ENCODE measurements around the gene IL17C. TPM values are rescaled to one million over a fixed set of nuclear protein-coding genes. Genes with fewer than 3 reads are reported as not detected.
A peak's percentile ranks its signal among the peaks of the same experiment; 100 is the strongest.
"Not testable (repeated sequence)": the region's sequence is repeated elsewhere in the genome, so short reads cannot be mapped to it uniquely, and the experiment has no call there.

IL17C gene
- polyA plus RNA-seq, 1 donor = not detected

DNA sequence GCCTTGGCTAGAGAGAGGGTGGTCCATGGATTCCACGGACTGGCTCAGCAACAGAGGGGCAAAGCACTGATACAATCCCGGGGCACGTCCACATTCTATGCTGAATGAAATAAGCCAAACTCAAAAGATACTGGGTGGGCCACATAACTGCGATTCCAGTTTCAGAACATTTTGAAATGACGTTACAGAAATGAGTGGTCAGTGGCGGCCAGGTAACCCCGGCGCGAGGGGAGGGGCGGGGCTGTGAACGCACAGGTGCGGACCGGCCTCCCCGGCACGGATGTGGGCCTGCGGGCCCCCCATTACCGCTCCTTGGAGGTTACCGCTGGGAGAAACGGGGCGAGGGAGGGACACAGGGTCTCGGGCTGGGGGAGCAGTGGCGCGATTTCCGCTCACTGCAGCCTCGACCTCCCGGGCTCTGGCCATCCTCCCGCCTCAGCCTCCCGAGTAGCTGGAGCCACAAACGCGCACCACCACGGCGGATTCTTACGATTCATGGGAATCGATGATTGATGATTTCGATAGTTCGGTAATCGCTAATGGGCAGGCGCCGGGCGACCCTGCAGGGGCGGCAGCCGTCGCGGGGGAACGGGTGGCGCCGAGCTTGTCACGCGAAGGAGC lies 24.0 kb downstream of the IL17C start:
- DNase-seq = no peak

- DNase-seq = peak; percentile 98
Measured at GRCh38 chr16:88662843-88663606, 24.7 kb downstream of the IL17C start, which contains the start of gene MVD. MVD (minus strand) TSS chr16:88663091; CDS start chr16:88663080, 11 bp downstream.

DNA sequence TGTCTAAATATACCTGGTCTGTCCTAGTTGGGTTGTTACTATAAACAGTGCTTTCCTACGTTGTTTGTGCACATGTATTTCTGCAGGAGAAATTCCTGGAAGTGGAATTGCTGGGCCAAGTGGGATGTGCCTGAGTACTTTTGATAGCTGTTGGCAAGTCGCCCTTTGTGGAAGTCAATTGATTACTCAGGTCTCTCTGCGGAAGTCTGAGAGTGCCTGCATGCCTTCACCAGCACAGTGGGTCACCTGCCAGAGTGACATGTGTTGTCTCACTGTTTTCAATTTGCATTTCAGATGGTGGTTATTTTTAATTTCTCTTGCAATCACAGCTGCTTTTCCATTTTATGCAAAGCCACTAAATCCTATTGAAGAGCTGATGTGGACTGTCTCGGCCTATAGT lies 26.8 kb downstream of the IL17C start:
- DNase-seq = no peak

GRCh38 chr16:88665570-88665969 lies 27.2 kb downstream of the IL17C start:
- no peak for DNase-seq

- no peak for DNase-seq
Measured at GRCh38 chr16:88667461-88667860, 29.1 kb downstream of the IL17C start.

DNA sequence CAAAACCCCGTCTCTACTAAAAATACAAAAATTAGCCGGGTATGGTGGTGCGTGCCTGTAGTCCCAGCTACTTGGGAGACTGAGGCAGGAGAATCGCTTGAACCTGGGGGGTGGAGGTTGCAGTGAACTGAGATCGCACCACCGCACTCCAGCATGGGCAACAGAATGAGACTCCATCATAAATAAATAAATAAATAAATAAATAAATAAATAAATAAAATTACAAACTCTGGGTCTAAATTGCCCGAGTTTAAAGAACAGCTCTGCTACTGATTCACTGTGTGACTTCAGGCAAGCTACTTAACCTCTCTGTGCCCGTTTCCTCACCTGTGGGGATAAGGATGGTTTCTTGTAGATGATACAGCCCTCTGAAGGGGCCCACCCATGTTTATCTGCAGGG lies 31.1 kb downstream of the IL17C start:
- DNase-seq = not testable (repeated sequence)

DNA sequence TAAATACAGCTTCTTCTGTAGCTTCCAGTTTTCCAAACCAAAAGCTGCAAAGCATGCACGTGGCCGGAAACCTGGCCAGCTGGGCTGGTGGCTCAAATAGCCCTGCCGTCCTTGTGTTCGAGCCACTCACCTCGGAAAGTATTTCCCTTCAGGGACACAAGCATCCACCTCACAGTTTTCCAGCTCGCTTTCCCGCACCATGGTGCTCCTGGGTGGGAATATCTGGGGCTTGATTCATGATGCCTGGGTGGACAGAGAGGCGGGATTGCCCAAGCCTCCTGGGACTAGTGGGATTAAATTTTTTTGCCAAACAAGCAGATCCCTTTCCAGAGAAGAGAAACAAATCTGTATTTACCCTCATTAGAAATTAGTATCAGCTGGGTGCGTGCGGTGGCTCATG lies 31.6 kb downstream of the IL17C start:
- DNase-seq = no peak

DNA sequence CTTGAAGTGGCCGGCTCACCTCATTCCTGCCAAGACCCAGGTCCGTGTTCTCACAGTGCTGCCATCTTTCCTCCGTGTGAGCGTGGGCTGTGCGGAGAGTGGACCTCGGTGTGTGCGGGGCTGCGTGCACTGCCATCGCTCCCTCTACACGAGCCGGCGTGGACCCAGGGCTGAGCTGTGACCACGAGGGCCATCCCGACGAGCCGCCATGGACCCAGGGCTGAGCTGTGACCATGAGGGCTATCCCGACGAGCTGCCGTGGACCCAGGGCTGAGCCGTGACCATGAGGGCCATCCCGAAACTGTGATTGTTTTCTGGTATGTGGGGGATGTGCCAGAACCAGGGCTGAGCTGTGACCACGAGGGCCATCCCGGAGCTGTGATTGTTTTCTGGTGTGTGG lies 33.4 kb downstream of the IL17C start:
- no peak for DNase-seq

DNA sequence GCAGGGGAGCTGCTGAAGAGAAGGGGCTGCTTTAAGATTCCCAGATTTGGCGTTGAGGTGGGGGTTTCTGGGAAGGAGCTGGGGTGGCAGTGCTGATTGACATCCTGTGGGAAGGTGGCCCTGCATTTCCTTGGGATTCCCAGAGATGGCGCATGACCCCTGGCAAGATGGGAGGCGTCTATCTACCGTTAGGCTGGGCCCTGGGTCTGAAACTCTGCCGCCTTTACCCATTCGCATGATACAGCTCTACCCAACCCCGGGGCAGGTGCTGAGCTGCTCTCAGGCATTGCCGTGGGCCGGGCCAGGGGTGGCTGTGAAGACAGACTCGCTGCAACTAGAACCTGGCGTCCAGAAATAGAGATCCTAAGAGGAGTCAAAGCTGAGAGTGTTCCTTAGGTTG lies 34.4 kb downstream of the IL17C start:
- DNase-seq = no peak

- no peak for DNase-seq
Measured at GRCh38 chr16:88673716-88674379, 35.5 kb downstream of the IL17C start.

- DNase-seq = no peak
Measured at GRCh38 chr16:88676502-88677242, 38.3 kb downstream of the IL17C start.

GRCh38 chr16:88677721-88678120 lies 39.3 kb downstream of the IL17C start:
- no peak for DNase-seq

DNA sequence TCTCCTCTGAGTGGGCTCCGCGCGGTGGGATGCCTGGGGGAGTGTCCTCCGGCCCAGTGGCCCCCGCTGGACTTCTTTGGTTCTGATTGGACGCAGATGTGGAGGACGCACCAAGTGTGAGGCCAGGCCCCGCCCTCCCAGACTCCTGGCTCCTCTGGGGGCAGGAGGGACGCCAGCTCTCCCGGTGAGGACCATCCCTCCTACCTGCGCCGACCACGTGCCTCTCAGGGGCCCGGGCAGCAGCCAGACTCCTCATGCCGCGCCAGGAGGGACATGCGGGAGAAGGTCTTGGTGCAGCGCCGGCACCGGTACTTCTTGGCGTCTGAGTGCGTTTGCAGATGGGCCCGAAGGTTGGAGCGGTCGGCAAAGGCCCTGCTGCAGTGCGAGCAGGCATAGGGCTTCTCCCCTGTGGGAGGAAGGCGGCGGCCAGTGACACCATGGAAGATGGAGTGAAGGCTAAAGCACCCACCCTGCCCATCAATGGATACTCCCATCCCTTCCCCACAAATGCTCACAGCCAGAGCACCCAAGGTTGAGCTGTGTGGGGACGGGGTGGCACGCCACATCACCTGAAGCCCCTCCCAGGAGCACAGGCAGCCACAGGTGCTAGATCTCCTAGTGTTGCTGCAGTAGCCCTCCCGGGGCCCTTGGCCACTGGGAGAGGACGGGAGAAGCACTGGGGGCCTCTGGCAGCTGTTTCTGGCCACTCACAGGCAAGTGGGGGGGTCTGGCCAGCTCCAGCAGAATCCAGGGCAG lies 40.0 kb downstream of the IL17C start:
- DNase-seq = no peak

DNA sequence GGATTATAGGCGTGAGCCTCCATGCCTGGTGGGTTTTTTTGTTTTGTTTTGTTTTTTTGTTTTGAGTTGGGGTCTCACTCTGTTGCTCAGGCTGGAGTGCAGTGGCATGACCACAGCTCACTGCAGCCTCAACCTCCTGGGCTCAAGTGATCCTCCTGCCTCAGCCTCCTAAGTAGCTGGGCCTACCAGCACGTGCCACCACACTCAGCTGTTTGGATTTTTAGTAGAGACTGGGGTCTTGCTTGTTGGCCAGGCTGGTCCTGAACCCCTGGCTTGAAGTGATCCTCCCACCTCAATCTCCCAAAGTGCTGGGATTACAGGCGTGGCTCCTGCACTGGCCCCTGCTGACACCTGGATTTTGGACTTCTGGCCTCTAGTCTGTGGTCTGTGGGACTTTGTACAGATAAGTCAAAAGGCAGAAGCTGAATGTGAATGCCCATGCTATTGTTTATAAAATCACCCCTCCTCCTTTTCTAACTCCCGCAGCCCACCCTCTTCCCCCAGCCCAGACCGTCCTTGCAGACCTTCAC lies 42.2 kb downstream of the IL17C start:
- no peak for DNase-seq

- DNase-seq = no peak
Measured at GRCh38 chr16:88681084-88681680, 42.8 kb downstream of the IL17C start.

DNA sequence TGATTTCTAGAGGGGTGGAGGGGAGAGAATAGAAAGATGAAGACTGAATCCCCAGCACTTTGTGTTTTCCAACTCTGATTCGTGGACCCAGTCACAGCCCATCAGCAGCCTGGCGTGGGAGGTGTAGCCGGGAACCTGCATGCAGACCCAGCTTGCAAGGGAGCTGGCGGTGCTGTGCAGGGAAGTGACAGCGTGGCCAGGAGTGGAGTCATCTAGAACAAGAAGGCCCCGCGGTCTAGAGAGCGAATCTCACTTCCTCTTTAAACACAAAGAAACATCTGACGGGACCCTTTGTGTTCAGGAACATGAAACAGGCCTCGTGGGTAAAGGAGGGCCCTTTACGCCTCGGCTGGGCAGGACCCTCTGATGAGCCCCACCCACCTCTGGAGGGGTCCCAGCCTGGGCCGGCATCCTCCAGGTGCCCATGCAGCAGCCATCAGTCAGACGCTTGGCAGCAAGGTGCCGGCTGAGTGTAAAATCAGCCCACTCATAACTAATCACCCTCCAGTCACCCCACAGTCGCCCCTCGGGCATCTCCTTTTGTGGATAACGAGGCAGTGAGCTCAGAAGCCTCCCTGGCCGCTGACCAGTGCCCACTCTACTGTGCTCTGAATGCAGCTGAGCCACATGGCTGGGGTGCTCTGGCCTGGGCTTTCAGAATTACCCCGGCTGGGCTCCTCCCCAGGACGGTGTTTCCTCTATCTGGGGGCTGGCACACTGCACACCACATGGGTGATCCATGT lies 43.5 kb downstream of the IL17C start:
- no peak for DNase-seq

- DNase-seq = no peak
Measured at GRCh38 chr16:88684569-88685155, 46.3 kb downstream of the IL17C start.

GRCh38 chr16:88685156-88686061 lies 47.0 kb downstream of the IL17C start:
- DNase-seq = no peak

- DNase-seq = no peak
Measured at GRCh38 chr16:88686062-88686438, 47.7 kb downstream of the IL17C start.

All from hindlimb muscle (tissue), 1 donor.